HG02759 (cell line): Measurements from ENCODE around the gene RGSL1.

Source experiments
- ATAC-seq: cut with Tn5 transposase; IDR thresholded peaks from one replicate; pipeline ENCODE4 v1.9.1; 2021; ENCODE audit warnings: mild to moderate bottlenecking, moderate library complexity; ENCODE audit not compliant: unreplicated experiment

Gene RGSL1

GRCh38 chr1:182587666-182588499 is 137.9 kb downstream of the RGSL1 start:
- no peak for ATAC-seq

GRCh38 chr1:182588500-182589396 is 138.8 kb downstream of the RGSL1 start, which contains the start of gene RNASEL:
Gene RNASEL, minus strand, starts transcription at chr1:182589256. Its CDS starts 2,450 bp downstream, at chr1:182586806.
- ATAC-seq, result peak; percentile 84

GRCh38 chr1:182589520-182589919 is 139.6 kb downstream of the RGSL1 start:
- no peak for ATAC-seq

GRCh38 chr1:182589931-182590330 is 140.0 kb downstream of the RGSL1 start:
- ATAC-seq, result no peak

- no peak for ATAC-seq
Measured at GRCh38 chr1:182595641-182596240, 145.8 kb downstream of the RGSL1 start.

- no peak for ATAC-seq
Measured at GRCh38 chr1:182596934-182597333, 147.0 kb downstream of the RGSL1 start.

- ATAC-seq, result no peak
Measured at GRCh38 chr1:182598296-182598695, 148.3 kb downstream of the RGSL1 start.

GRCh38 chr1:182599339-182599738 is 149.4 kb downstream of the RGSL1 start:
- no peak for ATAC-seq

GRCh38 chr1:182600036-182600713 is 150.2 kb downstream of the RGSL1 start:
- no peak for ATAC-seq

- ATAC-seq, result no peak
Measured at GRCh38 chr1:182600745-182601415, 150.9 kb downstream of the RGSL1 start.

GRCh38 chr1:182601416-182601786 is 151.5 kb downstream of the RGSL1 start:
- ATAC-seq, result no peak

GRCh38 chr1:182601913-182602312 is 152.0 kb downstream of the RGSL1 start:
- ATAC-seq, result no peak

- ATAC-seq, result no peak
Measured at GRCh38 chr1:182602935-182603645, 153.1 kb downstream of the RGSL1 start.

GRCh38 chr1:182603646-182604174 is 153.8 kb downstream of the RGSL1 start:
- ATAC-seq, result peak; percentile 4

- peak; percentile 95 for ATAC-seq
Measured at GRCh38 chr1:182604175-182605164, 154.5 kb downstream of the RGSL1 start, which contains the start of gene RGS16. Gene RGS16, minus strand, starts transcription at chr1:182604389. Its CDS starts 130 bp downstream, at chr1:182604259.

GRCh38 chr1:182607566-182607965 is 157.6 kb downstream of the RGSL1 start:
- ATAC-seq, result no peak

- ATAC-seq, result no peak
Measured at GRCh38 chr1:182608236-182608635, 158.3 kb downstream of the RGSL1 start.
